ENCODE data around the gene DUSP5.

DUSP5 gene

GRCh38 chr10:110499796-110500514 lies 2.2 kb downstream of the DUSP5 start:
- no peak for DNase-seq (ENCODE audit: low read depth in 2 of 2)

- DNase-seq (ENCODE audit: low read depth in 2 of 2) = no peak
Measured at GRCh38 chr10:110500515-110500905, 2.8 kb downstream of the DUSP5 start.

GRCh38 chr10:110501142-110501937 lies 3.6 kb downstream of the DUSP5 start:
- DNase-seq (ENCODE audit: low read depth in 2 of 2) = peak; percentile 29 to 31

GRCh38 chr10:110502072-110502845 lies 4.6 kb downstream of the DUSP5 start:
- DNase-seq (ENCODE audit: low read depth in 2 of 2) = no peak

GRCh38 chr10:110502851-110503301 lies 5.2 kb downstream of the DUSP5 start:
- DNase-seq (ENCODE audit: low read depth in 2 of 2) = no peak

- DNase-seq (ENCODE audit: low read depth in 2 of 2) = no peak
Measured at GRCh38 chr10:110503528-110504110, 5.9 kb downstream of the DUSP5 start.

- peak in 1 of 2 donors; percentile 56 for DNase-seq (ENCODE audit: low read depth in 2 of 2)
Measured at GRCh38 chr10:110504111-110504735, 6.5 kb downstream of the DUSP5 start.

- DNase-seq (ENCODE audit: low read depth in 2 of 2) = no peak
Measured at GRCh38 chr10:110505130-110505770, 7.5 kb downstream of the DUSP5 start.

- no peak for DNase-seq (ENCODE audit: low read depth in 2 of 2)
Measured at GRCh38 chr10:110506448-110506847, 8.7 kb downstream of the DUSP5 start.

- no peak for DNase-seq (ENCODE audit: low read depth in 2 of 2)
Measured at GRCh38 chr10:110507346-110507745, 9.6 kb downstream of the DUSP5 start.

GRCh38 chr10:110508159-110508788 lies 10.6 kb downstream of the DUSP5 start:
- no peak for DNase-seq (ENCODE audit: low read depth in 2 of 2)

GRCh38 chr10:110508806-110509544 lies 11.3 kb downstream of the DUSP5 start:
- DNase-seq (ENCODE audit: low read depth in 2 of 2) = no peak

- no peak for DNase-seq (ENCODE audit: low read depth in 2 of 2)
Measured at GRCh38 chr10:110509560-110509959, 11.9 kb downstream of the DUSP5 start.

GRCh38 chr10:110510086-110510485 lies 12.4 kb downstream of the DUSP5 start:
- DNase-seq (ENCODE audit: low read depth in 2 of 2) = no peak

GRCh38 chr10:110510730-110511129 lies 13.0 kb downstream of the DUSP5 start:
- DNase-seq (ENCODE audit: low read depth in 2 of 2) = no peak

- DNase-seq (ENCODE audit: low read depth in 2 of 2) = no peak
Measured at GRCh38 chr10:110511734-110512449, 14.2 kb downstream of the DUSP5 start.

- DNase-seq (ENCODE audit: low read depth in 2 of 2) = peak in 1 of 2 donors; percentile 55
Measured at GRCh38 chr10:110512461-110513187, 14.9 kb downstream of the DUSP5 start.

GRCh38 chr10:110513949-110514348 lies 16.2 kb downstream of the DUSP5 start:
- DNase-seq (ENCODE audit: low read depth in 2 of 2) = no peak
